ENCODE data around the gene ENOX1.
"Not testable (repeated sequence)": the region's sequence is repeated elsewhere in the genome, so short reads cannot be mapped to it uniquely, and the experiment has no call there.

The ENOX1 gene

DNA sequence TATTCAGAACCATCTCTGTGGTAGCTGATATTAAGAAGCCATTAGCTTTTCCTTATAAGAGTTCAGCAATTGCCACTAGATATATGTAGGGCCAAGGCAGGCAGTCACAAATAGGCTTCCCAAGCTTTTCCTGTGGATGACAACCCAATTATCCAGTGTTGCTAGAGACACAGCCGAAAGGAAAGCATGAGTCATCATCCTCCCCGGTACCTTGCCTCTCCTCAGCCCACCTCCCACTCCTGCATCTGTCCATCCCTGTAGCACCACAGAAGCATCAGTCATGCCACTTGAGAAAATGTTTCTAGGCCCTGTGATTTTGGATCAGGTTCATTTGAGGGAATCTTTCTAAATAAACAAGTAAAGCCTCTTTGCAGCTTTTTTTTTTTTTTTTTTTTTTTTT lies 559.1 kb downstream of the ENOX1 start:
- DNase-seq, result no peak

- DNase-seq, result no peak
These were observed 563.6 kb downstream of the ENOX1 start for GRCh38 chr13:43223216-43223615.

GRCh38 chr13:43222086-43222485 lies 564.7 kb downstream of the ENOX1 start:
- no peak for DNase-seq

DNA sequence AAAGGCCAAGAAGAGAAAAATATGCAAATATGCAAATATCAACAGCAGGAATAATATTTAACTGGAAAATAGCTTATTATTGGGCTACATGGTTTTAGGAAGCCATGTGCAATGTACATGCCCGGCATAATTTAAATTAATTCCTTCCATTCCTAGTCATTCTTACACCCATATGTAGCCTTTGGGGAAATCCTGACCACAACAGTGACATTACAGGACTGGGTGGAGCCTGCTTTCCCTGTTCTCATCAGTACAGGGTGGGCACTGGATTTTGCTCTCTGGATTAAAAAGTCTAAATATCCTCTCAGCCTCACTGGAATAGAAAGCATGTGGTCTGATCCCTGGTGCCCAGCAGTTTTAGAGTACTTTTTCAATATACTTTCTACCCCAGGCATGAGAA lies 565.2 kb downstream of the ENOX1 start:
- no peak for DNase-seq

GRCh38 chr13:43220873-43221595 lies 565.7 kb downstream of the ENOX1 start:
- DNase-seq, result no peak

DNA sequence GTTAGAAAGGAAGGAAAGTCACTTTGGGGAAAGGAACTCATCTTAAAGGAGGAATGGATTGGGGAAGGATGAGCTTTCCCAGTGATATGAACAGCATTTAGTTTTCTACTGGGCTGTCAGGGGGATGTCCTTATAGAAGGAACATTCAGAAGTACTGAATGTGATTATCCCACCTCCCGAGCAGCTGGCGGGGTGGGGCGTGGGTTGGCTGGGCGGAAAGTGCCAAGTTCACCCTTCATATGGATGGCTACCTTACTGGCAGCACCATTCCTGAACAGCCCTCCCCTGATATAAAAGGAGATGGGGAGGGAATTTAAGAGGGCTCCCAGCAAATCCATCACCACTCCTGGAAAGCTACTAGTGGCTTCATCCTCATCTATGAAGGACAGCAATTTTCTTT lies 572.6 kb downstream of the ENOX1 start:
- DNase-seq, result no peak

DNA sequence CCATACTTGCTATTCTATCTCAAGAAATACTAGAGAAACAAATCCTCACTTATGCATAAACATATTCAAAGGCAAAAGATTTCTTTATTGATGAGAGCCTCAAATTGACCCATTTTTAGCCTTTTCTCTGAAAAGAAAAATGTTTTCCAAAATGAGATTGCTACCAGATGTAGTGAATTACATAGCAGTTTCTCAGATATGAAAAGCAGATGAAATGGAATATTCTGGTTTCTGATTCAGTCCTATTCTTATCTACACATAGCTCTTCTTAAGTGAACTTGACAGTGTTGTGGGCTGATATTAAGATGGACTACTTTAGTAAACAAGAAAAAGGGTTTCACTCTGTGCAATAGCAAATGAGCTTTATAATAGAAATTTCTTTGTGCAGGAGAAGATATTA lies 579.9 kb downstream of the ENOX1 start:
- no peak for DNase-seq

GRCh38 chr13:43205416-43205815 lies 581.4 kb downstream of the ENOX1 start:
- no peak for DNase-seq

GRCh38 chr13:43204591-43204990 lies 582.2 kb downstream of the ENOX1 start:
- no peak for DNase-seq

DNA sequence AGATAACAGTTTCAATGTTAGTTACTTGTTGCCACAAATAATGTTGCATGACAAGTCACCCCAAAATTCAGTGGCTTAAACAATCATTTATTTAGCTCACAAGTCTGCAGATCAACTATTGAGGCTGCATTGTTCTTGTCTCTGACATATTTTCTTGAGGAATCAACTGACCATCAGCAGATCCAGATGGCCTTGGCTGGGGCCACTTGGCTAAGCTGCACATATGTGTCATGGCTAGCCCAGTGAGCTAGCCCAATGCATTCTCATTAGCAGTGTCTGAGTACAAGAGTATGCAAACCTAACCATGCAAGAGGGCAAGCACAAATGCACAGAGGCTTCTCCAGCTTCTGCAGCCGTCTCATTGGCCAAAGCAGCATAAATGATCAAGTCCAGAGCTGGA lies 583.0 kb downstream of the ENOX1 start:
- DNase-seq, result no peak

DNA sequence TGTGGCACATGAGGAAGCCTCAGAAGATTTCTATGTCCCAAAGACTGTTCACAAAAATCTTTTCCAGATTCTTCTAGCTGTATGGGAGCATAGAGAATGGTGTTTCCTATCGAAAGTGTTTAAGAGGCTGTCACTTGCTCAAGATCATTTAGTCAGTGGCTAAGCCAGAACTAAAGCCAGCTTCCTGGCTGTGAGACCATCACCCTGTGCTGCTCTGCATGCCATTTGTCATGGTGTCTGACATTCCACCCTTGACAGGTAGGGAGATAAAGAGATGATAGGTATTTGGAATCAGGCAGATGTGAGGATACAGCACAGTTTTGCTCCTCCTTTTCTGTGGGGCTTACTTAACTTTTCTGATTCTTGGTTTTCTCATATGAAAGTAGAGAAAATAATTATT lies 586.0 kb downstream of the ENOX1 start:
- DNase-seq, result no peak

- no peak for DNase-seq
These were observed 586.5 kb downstream of the ENOX1 start for GRCh38 chr13:43200307-43200706.

GRCh38 chr13:43196750-43197370 lies 589.9 kb downstream of the ENOX1 start:
- DNase-seq, result no peak

GRCh38 chr13:43196086-43196621 lies 590.6 kb downstream of the ENOX1 start:
- peak in 1 of 2 experiments; percentile 32 for DNase-seq

DNA sequence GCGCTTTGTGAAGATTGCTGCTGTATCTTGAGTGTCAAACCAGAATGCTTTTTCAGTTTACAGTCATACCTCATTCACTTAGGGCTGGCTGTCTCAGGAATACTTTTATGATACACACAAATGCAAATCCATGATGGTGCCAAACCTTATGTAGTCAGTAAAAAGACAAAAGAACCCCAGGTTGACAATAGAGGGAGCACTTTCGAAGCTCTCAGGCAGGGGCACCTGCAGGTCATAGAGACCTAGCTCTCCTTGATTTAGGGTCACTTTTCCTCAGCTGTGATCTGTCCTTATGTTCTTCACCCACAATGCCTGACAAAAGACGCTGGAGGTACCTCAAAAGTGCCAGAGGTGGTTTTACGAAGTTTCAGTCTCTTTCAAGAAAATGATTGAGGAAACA lies 591.2 kb downstream of the ENOX1 start:
- no peak for DNase-seq

- no peak for DNase-seq
These were observed 591.7 kb downstream of the ENOX1 start for GRCh38 chr13:43195112-43195511.

DNA sequence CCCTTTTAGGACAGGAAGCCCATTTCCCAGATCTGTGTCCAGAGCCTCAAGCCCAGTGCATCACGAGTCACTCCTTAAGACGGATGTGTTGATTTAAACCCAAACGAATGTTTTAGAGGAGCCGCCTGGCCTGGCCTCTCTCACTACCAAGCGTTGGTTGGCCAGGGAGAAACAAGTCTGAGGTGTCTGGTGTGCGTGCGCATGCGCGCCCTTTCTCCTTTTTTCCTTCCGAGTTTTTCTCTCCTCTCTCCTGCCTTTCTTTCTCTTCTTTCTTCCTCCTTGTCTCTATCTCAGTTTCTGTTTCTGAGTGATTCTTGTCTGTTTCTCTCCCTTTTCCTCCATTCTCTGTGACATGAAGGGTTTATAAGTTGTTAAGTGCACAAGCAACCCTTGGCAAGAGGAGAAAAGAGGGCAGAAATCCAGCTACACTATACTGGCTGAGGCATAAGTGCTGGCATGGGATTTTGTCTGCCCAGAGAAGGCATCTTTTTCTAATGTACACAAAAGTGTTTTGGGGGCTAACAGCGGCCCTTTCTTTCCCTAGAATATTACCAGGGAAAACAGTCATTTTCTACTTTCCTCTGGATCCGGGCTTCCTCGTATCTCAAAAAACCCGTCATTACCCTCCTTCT lies 592.9 kb downstream of the ENOX1 start:
- DNase-seq, result no peak

GRCh38 chr13:43191546-43191945 lies 595.2 kb downstream of the ENOX1 start:
- DNase-seq, result no peak

- DNase-seq, result no peak
These were observed 601.5 kb downstream of the ENOX1 start for GRCh38 chr13:43185226-43185625.

DNA sequence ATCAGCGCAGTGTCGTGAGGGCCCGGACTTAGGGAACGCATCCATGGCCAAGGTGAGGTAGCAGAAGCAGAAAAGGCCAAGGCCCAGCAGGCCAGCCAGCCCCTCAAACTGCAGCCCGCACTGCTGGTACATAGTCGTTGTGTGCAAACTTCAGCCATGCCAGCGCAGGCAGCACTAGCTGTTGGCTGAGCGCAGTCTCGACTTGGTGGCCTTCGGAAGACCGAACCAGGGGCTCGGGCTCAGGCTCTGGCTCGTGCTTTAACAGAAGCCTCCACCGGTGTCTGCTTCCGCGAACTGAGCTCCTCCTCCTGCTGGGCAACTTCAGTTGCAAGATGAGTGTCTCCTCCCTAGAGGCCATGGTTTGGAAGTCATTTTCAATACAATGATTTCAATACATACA lies 605.9 kb downstream of the ENOX1 start:
- no peak for DNase-seq

GRCh38 chr13:43180036-43180660 lies 606.6 kb downstream of the ENOX1 start:
- no peak for DNase-seq

DNA sequence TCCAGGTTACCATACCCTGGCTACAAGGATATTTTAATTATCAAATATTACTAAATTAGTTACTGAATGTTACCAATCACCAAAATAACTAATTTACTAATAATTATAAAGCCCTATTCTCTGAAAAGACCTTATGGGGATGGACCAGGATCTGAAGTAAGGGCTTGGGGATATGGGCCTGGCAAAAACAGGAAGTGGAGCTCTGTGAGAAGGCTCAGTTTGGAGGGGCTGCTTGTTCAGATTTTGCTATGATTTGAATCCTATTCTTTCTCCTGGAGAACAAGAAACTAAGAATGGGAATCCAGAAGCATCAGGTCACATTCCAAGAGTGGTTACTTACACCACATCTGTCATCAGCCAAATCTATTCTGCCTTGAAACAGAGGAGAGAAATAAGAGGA lies 615.3 kb downstream of the ENOX1 start:
- no peak for DNase-seq

DNA sequence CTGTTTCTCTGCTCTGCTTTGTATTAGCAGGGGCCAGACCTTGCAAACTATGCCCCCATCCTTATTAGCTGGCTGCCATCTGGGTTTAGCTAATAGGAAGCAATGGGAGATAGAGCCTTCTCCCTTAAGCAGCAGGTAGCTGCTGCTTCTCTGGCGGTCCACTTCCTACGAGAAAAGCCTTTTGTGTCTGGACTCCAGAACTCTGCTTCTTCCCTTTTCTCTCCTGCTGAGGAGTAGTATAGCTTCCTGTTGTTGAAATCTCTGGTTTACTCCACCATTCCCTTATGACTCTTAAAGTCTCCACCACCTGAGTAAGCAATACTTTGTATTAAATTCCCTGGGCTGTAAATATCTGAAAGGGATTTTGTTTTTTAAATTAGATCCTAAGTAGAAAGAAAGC lies 616.3 kb downstream of the ENOX1 start:
- DNase-seq, result no peak

DNA sequence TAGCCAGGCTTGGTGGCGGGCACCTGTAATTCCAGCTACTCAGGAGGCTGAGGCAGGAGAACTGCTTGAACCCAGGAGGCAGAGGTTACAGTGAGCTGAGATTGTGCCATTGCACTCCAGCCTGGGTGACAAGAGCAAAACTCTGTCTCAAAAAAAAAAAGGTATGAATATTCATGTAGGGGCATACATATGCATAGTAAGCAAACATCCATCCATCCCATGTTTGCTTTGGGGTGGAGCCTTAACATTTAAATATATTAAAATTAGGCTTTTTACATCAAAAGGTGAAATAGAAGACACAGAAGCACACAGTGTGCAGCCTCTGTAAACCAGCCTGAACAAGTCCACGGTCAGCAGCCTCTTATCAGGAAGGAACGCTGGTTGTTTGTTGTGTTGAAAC lies 618.3 kb downstream of the ENOX1 start:
- DNase-seq, result not testable (repeated sequence)
